ENCODE results near the gene ALPK3.

DNA sequence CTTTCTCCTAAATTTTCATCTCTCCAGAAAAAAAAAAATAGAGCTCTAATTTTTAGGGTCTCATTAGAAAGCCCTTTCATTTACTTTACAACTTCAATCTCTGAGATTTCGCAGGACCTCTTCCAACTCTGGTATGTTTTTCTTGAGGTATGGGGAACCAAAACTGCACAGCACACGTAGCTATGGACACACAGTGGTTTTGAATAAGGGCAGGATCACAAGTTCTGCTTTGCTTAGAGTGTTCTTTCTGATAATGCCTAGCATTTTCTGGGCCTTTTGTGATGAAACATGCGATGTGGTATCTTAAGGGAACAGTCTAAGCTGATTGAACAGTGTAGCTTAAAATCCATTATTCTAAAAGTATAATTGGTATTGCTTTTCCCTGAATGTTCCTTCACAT lies 43.4 kb upstream of the ALPK3 start:
- TF ChIP-seq ZSCAN29 (IDR thresholded peaks at IDR 0.05), result no peak
- TF ChIP-seq, protein P1, sequence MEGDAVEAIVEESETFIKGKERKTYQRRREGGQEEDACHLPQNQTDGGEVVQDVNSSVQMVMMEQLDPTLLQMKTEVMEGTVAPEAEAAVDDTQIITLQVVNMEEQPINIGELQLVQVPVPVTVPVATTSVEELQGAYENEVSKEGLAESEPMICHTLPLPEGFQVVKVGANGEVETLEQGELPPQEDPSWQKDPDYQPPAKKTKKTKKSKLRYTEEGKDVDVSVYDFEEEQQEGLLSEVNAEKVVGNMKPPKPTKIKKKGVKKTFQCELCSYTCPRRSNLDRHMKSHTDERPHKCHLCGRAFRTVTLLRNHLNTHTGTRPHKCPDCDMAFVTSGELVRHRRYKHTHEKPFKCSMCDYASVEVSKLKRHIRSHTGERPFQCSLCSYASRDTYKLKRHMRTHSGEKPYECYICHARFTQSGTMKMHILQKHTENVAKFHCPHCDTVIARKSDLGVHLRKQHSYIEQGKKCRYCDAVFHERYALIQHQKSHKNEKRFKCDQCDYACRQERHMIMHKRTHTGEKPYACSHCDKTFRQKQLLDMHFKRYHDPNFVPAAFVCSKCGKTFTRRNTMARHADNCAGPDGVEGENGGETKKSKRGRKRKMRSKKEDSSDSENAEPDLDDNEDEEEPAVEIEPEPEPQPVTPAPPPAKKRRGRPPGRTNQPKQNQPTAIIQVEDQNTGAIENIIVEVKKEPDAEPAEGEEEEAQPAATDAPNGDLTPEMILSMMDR (IDR thresholded peaks at IDR 0.05 in 2 of 3, conservative IDR thresholded peaks at IDR 0.05 in 1 of 3; ENCODE audit: insufficient read depth in 2 of 3, low read depth in 1 of 3, low read length in 3 of 3), result no peak

All from K562 (cell line).